Muscle layer of duodenum (tissue), 2 donors: ENCODE data around the gene CEACAM4.

ENCODE experiments used
- H3K27ac ChIP-seq: one replicate; pipeline ENCODE4 v1.7.0; 2013; ENCODE audit warnings: mild to moderate bottlenecking, low read length
- H3K27me3 ChIP-seq: one replicate; pipeline ENCODE4 v1.7.0; 2013; ENCODE audit warnings: low read depth, mild to moderate bottlenecking, control low read depth, low read length
- H3K36me3 ChIP-seq, 2 donors: one replicate each; pipeline ENCODE4 v1.7.0; 2013; ENCODE audit warnings: low read length in 2 of 2, control low read depth in 1 of 2, mild to moderate bottlenecking in 1 of 2; ENCODE audit not compliant: insufficient read depth in 2 of 2, control insufficient read depth in 1 of 2
- H3K4me1 ChIP-seq, 2 donors: one replicate each; pipeline ENCODE4 v1.7.0; 2013; ENCODE audit warnings: low read length in 2 of 2, mild to moderate bottlenecking in 2 of 2, control low read depth in 1 of 2, moderate library complexity in 1 of 2; ENCODE audit not compliant: insufficient read depth in 2 of 2, control insufficient read depth in 1 of 2
- H3K4me3 ChIP-seq, 2 donors: one replicate each; pipeline ENCODE4 v1.7.0; 2013; ENCODE audit warnings: low read length in 2 of 2, low read depth in 1 of 2, mild to moderate bottlenecking in 1 of 2
- H3K9me3 ChIP-seq, 2 donors: one replicate each; pipeline ENCODE4 v1.7.0; 2013; ENCODE audit warnings: low read length in 2 of 2, control low read depth in 1 of 2, mild to moderate bottlenecking in 1 of 2; ENCODE audit not compliant: control insufficient read depth in 1 of 2
- donor health status: healthy.

The CEACAM4 gene

DNA sequence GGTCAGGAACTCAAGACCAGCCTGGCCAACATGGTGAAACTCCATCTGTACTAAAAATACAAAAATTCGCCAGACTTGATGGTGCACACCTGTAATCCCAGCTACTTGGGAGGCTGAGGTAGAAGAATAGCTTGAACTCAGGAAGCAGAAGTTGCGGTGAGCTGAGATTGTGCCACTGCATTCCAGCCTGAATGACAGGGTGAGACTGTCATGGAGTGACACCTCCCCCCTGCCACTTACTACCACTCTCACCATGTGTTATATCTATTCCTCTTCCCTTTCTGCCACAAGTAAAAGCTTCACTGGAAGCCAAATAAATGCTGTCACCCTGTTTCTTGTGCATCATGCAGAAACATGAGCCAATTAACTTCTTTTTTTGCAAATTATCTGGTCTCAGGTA, 10.6 kb upstream of the CEACAM4 start:
- Histone ChIP-seq H3K4me1 (no peaks in the 10 kb centered on the region), H3K9me3 (no peaks in the 10 kb centered on the region), H3K27me3 (peaks cover 6% of the 10 kb centered on the region), H3K36me3 (no peaks in the 10 kb centered on the region), H3K27ac (no peak overlapping the region), H3K4me3 (no peak overlapping the region)

DNA sequence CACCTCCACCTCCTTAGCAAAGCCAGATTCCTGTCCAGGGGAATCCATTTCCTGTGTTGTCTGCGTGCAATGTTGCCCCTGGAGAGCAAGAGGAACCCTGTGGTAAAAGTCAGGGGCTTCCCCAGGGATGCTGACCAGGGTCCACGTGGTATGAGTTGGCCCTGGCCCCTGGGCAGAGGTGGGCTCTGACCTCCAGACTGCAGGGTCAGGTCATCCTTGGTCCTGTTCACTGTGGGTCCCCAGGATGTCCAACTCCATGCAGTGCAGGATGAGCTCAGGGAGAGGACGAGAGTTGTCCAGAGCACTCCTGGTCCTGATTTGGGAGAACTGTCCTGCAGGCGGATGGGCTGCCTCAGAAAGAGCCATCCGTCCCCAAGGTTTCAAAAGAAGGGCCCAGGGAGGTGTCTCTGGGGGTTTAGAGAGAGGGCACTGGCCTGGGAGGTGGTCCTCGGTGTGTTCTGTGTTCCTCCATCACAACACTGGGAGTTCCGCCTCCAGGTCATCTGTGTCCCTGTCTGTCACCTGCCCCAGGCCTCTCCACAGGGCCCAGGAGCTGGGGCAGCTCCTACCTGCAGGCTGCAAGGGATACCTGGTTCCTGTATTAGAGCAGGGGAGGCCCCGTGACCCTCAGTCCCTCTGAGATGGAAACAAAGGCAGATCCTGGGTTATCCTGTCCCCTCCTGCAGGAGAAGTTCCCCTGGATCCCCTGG, 1.2 kb upstream of the CEACAM4 start:
- Histone ChIP-seq H3K27me3 (no peaks in the 10 kb centered on the region), H3K4me1 (no peaks in the 10 kb centered on the region), H3K27ac (no peak overlapping the region), H3K9me3 (peaks cover 3 to 13% of the 10 kb centered on the region in 2 donors), H3K4me3 (no peak overlapping the region), H3K36me3 (no peaks in the 10 kb centered on the region)

DNA sequence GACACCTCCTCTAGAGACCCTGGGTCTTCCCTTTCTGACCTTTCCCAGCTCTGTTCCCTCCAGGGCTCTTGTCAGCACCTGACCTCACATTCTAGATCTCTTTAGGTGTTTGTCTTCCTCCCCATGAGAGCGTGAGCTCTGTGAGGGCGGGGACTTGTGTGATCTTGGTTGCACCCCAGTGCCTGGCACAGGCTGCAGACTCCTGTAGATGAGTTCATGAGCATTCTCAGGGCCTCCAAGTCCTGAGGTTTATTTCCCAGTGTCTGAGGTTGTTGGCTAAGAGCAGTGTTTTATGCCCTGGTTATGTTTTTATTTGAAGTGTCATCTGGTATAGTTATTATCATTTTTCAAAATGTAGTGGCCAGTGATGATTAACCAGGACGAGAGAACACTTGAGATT, 596 bp downstream of the CEACAM4 start:
- H3K27ac ChIP-seq, result no peak overlapping the region

DNA sequence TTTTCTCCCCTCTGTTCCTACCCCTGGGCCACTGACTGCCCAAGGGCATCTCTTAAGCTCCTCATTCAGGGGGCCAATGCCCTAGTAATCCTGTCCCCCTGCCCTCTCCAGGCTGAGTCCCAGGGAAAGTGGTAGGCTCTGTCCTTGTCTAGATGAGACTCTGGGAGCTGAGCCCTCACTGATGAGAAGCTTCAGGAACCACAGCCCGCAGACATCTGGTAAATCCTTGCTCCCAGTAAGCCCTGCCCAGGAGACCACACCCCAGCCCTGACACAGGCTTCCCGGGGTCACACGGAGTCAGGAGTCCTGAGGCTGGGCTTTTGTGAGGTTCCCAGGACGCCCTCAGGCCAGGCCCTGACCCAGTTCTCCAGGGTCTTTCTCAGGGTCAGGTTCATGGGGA, 1.9 kb downstream of the CEACAM4 start:
- no peaks in the 10 kb centered on the region for H3K4me1 ChIP-seq
- no peaks in the 10 kb centered on the region for H3K36me3 ChIP-seq
- H3K9me3 ChIP-seq, result peaks cover 0 to under 1% of the 10 kb centered on the region in 2 donors
- H3K27me3 ChIP-seq, result no peaks in the 10 kb centered on the region
- H3K4me3 ChIP-seq, result no peak overlapping the region
- H3K27ac ChIP-seq, result no peak overlapping the region

More for the DNA sequence above, 596 bp downstream of the CEACAM4 start:
- no peaks in the 10 kb centered on the region for H3K36me3 ChIP-seq
- no peaks in the 10 kb centered on the region for H3K27me3 ChIP-seq
- H3K4me3 ChIP-seq, result peak overlapping the region in 1 of 2 donors; percentile 25
- H3K9me3 ChIP-seq, result peaks cover under 1 to 8% of the 10 kb centered on the region in 2 donors
- H3K4me1 ChIP-seq, result no peaks in the 10 kb centered on the region

DNA sequence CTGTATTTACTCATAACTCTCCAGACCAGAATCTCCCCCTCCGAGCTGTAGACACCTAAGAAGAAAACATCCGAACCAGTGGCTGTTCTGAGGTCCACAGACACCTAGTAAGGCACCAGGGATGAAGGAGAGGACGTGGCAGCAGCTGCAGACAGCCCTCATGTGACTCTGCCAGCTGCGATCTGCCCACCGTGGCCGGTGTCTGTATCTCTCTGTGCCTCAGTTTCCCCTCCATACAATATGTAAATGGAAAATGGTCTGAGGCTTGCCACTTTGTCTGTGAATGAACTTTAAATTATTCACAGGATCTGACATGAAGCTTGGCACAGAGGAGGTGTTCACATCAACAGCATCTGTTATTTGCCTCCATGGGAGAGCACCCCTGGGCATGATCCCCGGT, 2.4 kb downstream of the CEACAM4 start:
- H3K36me3 ChIP-seq, result no peaks in the 10 kb centered on the region
- H3K4me1 ChIP-seq, result no peaks in the 10 kb centered on the region
- no peak overlapping the region for H3K4me3 ChIP-seq
- H3K9me3 ChIP-seq, result no peaks in the 10 kb centered on the region
- no peaks in the 10 kb centered on the region for H3K27me3 ChIP-seq
- H3K27ac ChIP-seq, result no peak overlapping the region

DNA sequence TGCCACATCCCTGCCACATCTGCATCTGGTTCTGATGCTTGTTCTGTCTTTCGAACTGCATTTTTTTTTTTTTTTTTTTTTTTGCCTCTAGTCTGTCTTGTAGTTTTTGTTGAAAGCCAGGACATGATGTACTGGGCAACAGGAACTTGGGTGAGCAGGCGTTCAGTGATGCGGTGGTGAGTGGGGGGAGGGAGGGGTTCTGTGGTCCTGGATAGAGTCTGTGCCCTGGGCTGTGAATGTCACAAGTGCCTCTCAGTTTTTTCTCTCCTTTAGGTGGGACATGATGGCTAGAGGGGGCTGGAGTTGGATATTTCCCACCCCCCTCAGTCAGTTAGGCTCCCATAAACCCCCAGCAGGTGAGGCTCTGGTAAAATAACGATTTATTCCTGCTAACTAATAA, 3.5 kb downstream of the CEACAM4 start:
- H3K4me1 ChIP-seq, result no peaks in the 10 kb centered on the region
- no peak overlapping the region for H3K27ac ChIP-seq
- H3K27me3 ChIP-seq, result no peaks in the 10 kb centered on the region
- H3K9me3 ChIP-seq, result no peaks in the 10 kb centered on the region
- no peaks in the 10 kb centered on the region for H3K36me3 ChIP-seq
- H3K4me3 ChIP-seq, result no peak overlapping the region

DNA sequence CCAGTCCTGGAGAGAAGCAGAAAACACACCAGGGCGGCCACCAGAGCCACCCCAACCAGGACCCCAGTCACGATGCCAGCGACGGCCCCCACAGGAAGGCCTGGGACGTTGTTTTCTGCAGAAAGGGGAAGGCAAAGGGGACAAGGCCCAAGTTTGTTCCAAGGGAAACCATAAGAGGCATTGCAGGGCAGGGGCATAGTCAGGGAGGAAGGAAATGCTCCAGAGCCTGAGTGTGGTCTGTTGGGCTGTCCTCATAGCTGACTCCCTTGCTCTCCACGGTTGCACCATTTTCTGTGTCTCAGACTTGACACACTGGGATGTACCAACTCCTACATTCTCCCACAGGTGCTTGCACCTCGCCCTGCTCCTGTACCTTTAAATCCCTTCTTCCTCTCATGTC, 5.2 kb downstream of the CEACAM4 start:
- no peak overlapping the region for H3K4me3 ChIP-seq
- H3K36me3 ChIP-seq, result no peaks in the 10 kb centered on the region
- H3K27me3 ChIP-seq, result no peaks in the 10 kb centered on the region
- no peak overlapping the region for H3K27ac ChIP-seq
- H3K9me3 ChIP-seq, result no peaks in the 10 kb centered on the region
- H3K4me1 ChIP-seq, result no peaks in the 10 kb centered on the region

DNA sequence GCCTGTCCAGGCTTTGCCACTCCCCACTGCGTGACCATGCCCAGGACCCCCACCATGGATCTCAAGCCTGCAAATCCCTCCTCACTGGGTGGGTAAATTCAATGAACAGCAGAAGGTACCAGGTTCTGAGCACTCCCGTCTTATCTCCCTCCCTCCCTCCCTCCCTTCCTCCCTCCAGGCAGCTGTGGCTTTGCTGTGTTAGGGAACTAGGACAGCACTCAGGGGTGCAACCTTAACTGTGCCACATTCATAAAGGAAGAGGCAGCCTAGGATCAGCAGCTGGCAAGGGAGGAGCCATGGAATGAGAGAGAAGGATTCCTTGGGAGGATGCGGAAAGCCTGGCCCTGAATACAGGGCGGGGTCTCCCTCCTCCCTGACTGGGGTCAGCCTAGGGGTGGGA, 5.6 kb downstream of the CEACAM4 start:
- no peaks in the 10 kb centered on the region for H3K27me3 ChIP-seq
- no peak overlapping the region for H3K27ac ChIP-seq
- no peaks in the 10 kb centered on the region for H3K36me3 ChIP-seq
- H3K4me1 ChIP-seq, result no peaks in the 10 kb centered on the region
- no peak overlapping the region for H3K4me3 ChIP-seq
- H3K9me3 ChIP-seq, result no peaks in the 10 kb centered on the region

DNA sequence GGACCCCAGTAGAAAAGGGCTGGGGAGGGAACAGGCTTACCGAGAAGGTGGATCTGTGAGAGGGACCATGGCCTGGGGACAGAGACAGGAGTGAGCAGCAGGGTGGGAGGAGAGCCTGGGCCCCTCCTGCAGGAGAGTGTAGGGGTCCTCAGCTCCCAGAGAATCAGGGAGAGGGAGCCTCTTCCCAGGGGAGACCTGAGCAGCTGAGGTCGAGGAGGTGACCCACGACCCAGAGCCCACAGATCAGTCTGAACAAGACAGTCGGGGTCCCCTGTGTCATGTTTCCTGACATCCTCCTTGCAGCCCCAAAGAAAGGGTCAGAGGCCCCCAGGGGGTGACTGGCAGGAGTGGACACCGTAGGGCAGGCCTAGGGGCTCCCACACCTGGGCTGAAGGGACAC, 6.7 kb downstream of the CEACAM4 start:
- H3K4me3 ChIP-seq, result no peak overlapping the region
- H3K27me3 ChIP-seq, result no peaks in the 10 kb centered on the region
- H3K9me3 ChIP-seq, result no peaks in the 10 kb centered on the region
- no peaks in the 10 kb centered on the region for H3K4me1 ChIP-seq
- no peak overlapping the region for H3K27ac ChIP-seq
- no peaks in the 10 kb centered on the region for H3K36me3 ChIP-seq

DNA sequence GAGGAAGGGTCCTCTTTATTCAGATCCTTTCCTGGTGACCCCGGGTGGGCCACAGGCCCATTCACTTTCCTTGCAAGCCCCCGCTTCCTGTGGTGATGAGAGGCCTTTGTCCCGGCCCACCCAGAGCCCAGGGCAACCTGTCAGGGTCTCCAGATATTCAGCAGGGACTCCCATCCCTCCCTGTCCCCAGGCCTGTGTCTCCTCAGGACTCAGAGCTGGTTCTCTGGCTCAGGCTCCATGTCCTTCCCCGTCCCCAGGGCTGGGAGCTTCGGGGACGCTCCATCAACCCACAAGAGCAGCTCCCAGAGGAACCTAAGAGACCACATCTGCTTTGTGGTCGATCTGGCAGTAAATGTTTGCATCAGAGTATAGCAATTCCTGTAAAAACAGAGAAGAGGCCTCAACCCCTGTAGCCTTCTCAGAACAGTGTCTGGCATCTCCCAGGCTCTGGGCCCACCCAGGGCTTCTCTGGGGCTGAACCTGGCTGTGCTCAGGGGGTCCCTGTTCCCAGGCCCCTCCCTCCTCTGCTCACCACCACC, 7.8 kb downstream of the CEACAM4 start:
- no peak overlapping the region for H3K4me3 ChIP-seq
- no peak overlapping the region for H3K27ac ChIP-seq
- no peaks in the 10 kb centered on the region for H3K4me1 ChIP-seq
- no peaks in the 10 kb centered on the region for H3K9me3 ChIP-seq
- H3K36me3 ChIP-seq, result no peaks in the 10 kb centered on the region
- no peaks in the 10 kb centered on the region for H3K27me3 ChIP-seq

DNA sequence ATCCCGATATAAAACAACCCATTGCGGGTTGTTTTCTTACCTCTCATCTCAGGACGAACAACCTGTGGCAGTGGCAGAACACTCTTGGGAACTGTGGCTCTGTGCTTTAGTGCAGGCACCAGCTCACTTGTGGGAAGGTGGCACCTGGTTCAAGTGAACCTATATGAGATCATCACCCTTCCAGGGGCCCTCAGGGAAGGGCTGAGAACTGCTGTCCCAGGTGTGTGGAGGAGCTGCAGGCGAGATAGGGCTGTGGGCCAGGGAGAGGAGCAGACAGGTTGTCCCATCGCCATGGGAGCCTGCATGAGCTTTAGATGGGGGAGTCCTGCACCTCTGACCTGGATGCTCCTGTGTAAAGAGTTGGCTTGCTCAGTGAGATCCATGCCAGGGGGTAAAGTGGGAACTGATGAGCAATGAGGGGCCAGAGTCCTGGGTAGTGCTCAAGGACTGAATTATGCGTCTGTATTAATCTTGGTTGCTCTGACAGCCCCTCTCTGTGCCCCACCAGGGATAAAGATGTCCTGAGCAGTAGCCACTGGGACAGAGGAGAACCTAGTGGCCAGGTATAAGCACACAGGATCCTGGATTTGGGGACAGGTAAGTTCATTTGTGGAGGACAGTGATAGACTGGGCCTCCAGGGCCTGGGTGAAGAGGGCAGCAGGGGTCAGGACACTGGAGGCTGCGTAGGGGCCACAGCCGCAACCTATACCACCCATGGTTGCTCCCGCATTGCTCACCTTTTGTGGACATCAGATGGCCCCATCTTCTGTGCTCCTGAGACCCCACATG, 8.7 kb downstream of the CEACAM4 start:
- Histone ChIP-seq H3K36me3 (no peaks in the 10 kb centered on the region), H3K4me1 (no peaks in the 10 kb centered on the region), H3K9me3 (no peaks in the 10 kb centered on the region), H3K27me3 (no peaks in the 10 kb centered on the region), H3K27ac (no peak overlapping the region), H3K4me3 (no peak overlapping the region)
